OCI-LY7 (cell line): ENCODE measurements around the gene UBE2Q1.

Experiments
- CTCF ChIP-seq: fragments of 200-600 bp; sonication (generic); conservative IDR thresholded peaks from 2 replicates; pipeline ENCODE4 v1.5.1; 2014; ENCODE audit warnings: mild to moderate bottlenecking, antibody characterized with exemption, low read length, moderate library complexity, mixed read lengths
- EZH2phosphoT487 ChIP-seq: fragments of 200-600 bp; sonication (generic); IDR thresholded peaks from 2 replicates; pipeline ENCODE4 v1.6.1; 2018; ENCODE audit warnings: low read depth, borderline replicate concordance, mild to moderate bottlenecking, mixed run types, antibody characterized with exemption, low read length, moderate library complexity, mixed read lengths

DNA sequence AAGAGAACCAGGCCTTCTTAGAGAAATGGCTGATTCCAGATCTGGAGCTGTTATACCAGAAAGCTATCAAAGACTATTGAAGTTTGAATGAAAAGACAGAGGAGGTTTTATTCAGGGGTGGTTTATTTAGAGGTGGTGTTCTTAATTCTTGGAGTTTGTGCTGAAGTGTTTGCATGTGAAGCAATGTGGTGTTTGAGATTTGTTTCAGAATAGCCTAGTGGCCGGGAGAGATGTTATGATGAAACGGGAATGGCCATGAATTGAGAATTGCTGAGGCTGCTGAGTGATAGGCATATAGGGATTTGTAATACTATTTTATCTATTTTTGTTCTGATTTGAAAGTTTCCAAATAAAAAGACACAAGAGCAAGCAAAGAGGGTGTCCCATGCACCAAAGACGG lies 45.7 kb downstream of the UBE2Q1 start:
- TF ChIP-seq EZH2phosphoT487 (no peak), CTCF (no peak)
